ENCODE data around the gene NGFR. TPM values are rescaled to one million over a fixed set of nuclear protein-coding genes. Genes with fewer than 3 reads are reported as not detected.

NGFR gene
- polyA plus RNA-seq, 1 of the 3 experiments (the other 2 are of a cell fraction): 0.76 TPM

DNA sequence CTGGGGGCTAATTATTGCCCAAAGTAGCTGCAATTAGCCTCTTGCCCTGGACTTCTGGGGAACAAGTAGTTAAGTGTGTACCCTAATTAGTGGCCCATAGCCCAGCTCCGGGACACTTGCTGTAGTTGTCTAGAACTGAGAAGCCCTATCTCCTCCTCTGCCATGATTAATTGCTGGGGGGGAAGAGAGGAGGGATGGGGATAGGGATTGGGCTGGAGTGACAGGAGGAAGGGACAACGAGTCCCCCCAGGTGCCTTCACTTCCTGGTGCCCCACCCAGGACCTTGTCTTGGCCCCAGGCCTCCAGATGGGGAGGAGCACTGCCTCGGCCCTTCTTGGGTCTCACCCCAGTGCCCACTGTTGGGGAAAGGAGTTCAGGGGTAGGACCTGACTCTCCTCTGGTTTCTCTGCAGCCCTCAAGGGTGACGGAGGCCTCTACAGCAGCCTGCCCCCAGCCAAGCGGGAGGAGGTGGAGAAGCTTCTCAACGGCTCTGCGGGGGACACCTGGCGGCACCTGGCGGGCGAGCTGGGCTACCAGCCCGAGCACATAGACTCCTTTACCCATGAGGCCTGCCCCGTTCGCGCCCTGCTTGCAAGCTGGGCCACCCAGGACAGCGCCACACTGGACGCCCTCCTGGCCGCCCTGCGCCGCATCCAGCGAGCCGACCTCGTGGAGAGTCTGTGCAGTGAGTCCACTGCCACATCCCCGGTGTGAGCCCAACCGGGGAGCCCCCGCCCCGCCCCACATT lies 17.4 kb downstream of the NGFR start (continued):
- TF ChIP-seq, protein P1, sequence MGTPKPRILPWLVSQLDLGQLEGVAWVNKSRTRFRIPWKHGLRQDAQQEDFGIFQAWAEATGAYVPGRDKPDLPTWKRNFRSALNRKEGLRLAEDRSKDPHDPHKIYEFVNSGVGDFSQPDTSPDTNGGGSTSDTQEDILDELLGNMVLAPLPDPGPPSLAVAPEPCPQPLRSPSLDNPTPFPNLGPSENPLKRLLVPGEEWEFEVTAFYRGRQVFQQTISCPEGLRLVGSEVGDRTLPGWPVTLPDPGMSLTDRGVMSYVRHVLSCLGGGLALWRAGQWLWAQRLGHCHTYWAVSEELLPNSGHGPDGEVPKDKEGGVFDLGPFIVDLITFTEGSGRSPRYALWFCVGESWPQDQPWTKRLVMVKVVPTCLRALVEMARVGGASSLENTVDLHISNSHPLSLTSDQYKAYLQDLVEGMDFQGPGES (IDR thresholded peaks at IDR 0.05; ENCODE audit: low read depth, low read length): no peak
- TF ChIP-seq SIN3A (IDR thresholded peaks at IDR 0.05; ENCODE audit: borderline replicate concordance, low read depth, low read length) (no peak), TCF12 (IDR thresholded peaks at IDR 0.05) (no peak), FOSL2 (IDR thresholded peaks at IDR 0.05; ENCODE audit: borderline replicate concordance, low read depth) (no peak), NRF1 (IDR thresholded peaks at IDR 0.05; ENCODE audit: low read depth, low read length) (no peak)
- TF ChIP-seq, protein P2, sequence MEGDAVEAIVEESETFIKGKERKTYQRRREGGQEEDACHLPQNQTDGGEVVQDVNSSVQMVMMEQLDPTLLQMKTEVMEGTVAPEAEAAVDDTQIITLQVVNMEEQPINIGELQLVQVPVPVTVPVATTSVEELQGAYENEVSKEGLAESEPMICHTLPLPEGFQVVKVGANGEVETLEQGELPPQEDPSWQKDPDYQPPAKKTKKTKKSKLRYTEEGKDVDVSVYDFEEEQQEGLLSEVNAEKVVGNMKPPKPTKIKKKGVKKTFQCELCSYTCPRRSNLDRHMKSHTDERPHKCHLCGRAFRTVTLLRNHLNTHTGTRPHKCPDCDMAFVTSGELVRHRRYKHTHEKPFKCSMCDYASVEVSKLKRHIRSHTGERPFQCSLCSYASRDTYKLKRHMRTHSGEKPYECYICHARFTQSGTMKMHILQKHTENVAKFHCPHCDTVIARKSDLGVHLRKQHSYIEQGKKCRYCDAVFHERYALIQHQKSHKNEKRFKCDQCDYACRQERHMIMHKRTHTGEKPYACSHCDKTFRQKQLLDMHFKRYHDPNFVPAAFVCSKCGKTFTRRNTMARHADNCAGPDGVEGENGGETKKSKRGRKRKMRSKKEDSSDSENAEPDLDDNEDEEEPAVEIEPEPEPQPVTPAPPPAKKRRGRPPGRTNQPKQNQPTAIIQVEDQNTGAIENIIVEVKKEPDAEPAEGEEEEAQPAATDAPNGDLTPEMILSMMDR (IDR thresholded peaks at IDR 0.05): no peak

DNA sequence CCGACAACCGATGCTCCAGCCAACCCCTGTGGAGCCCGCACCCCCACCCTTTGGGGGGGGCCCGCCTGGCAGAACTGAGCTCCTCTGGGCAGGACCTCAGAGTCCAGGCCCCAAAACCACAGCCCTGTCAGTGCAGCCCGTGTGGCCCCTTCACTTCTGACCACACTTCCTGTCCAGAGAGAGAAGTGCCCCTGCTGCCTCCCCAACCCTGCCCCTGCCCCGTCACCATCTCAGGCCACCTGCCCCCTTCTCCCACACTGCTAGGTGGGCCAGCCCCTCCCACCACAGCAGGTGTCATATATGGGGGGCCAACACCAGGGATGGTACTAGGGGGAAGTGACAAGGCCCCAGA lies 17.9 kb downstream of the NGFR start:
- POLR2A ChIA-PET: no interaction called here
- H3K9me3 ChIP-seq: no peaks in the 10 kb centered on the region

More for the DNA sequence above, 17.9 kb downstream of the NGFR start:
- TF ChIP-seq, protein P3, sequence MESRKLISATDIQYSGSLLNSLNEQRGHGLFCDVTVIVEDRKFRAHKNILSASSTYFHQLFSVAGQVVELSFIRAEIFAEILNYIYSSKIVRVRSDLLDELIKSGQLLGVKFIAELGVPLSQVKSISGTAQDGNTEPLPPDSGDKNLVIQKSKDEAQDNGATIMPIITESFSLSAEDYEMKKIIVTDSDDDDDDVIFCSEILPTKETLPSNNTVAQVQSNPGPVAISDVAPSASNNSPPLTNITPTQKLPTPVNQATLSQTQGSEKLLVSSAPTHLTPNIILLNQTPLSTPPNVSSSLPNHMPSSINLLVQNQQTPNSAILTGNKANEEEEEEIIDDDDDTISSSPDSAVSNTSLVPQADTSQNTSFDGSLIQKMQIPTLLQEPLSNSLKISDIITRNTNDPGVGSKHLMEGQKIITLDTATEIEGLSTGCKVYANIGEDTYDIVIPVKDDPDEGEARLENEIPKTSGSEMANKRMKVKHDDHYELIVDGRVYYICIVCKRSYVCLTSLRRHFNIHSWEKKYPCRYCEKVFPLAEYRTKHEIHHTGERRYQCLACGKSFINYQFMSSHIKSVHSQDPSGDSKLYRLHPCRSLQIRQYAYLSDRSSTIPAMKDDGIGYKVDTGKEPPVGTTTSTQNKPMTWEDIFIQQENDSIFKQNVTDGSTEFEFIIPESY (IDR thresholded peaks at IDR 0.05; ENCODE audit: borderline replicate concordance, low read depth): no peak
- TF ChIP-seq RCOR1 (IDR thresholded peaks at IDR 0.05; ENCODE audit: low read length) (no peak), SMC3 (IDR thresholded peaks at IDR 0.05; ENCODE audit: low read depth, low read length) (no peak), ELF1 (IDR thresholded peaks at IDR 0.05) (no peak), POLR2AphosphoS5 (IDR thresholded peaks at IDR 0.05; ENCODE audit: low read depth, low read length) (no peak), NFIC (IDR thresholded peaks at IDR 0.05; ENCODE audit: borderline replicate concordance) (no peak), RXRA (IDR thresholded peaks at IDR 0.05; ENCODE audit: borderline replicate concordance, low read depth) (no peak)
- TF ChIP-seq, protein P4, sequence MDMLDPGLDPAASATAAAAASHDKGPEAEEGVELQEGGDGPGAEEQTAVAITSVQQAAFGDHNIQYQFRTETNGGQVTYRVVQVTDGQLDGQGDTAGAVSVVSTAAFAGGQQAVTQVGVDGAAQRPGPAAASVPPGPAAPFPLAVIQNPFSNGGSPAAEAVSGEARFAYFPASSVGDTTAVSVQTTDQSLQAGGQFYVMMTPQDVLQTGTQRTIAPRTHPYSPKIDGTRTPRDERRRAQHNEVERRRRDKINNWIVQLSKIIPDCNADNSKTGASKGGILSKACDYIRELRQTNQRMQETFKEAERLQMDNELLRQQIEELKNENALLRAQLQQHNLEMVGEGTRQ (IDR thresholded peaks at IDR 0.05; ENCODE audit: borderline replicate concordance, low read depth, low read length): no peak
- DNase-seq: no peak
- Histone ChIP-seq H3K36me3 (replicated peaks in 1 of 2; ENCODE audit: control insufficient read depth in 1 of 2, insufficient read depth in 2 of 2, low read length in 1 of 2) (no peaks in the 10 kb centered on the region), H3K4me2 (no peak overlapping the region), H3K79me2 (ENCODE audit: insufficient read depth) (no peaks in the 10 kb centered on the region), H3K4me3 (ENCODE audit: low read depth in 2 of 2, low read length in 1 of 2) (no peak overlapping the region), H3K27ac (ENCODE audit: low read depth in 2 of 2, low read length in 1 of 2) (no peak overlapping the region; a peak in 1 of 4 replicates), H3K9ac (no peak overlapping the region), H3K9me2 (no peaks in the 10 kb centered on the region), H3K27me3 (ENCODE audit: insufficient read depth) (peaks cover under 1% of the 10 kb centered on the region; the same call in 1 of the 2 replicates), H3K4me1 (ENCODE audit: control insufficient read depth in 1 of 2, insufficient read depth in 2 of 2, low read depth in 1 of 2, low read length in 1 of 2) (peaks cover 11 to 81% of the 10 kb centered on the region in 2 experiments), H4K20me1 (ENCODE audit: insufficient read depth) (no peaks in the 10 kb centered on the region), H3F3A (replicated peaks; ENCODE audit: insufficient read depth) (no peaks in the 10 kb centered on the region), H2AFZ (ENCODE audit: low read depth) (no peak overlapping the region)
- WGBS (ENCODE audit: low lambda C conversion rate): 67% methylated on average over 6 of the region's 6 CpGs
- CTCF ChIA-PET: interaction anchor here (0.9 to 15.7 kb wide), 8 partner anchors 11 to 105 kb away, joined by 4 to 453 read pairs (median 38); partner anchors contain the start of gene NGFR
